Measurements from ENCODE around the gene CENATAC. TPM values are rescaled to one million over a fixed set of nuclear protein-coding genes. Genes with fewer than 3 reads are reported as not detected.

Gene CENATAC
- total and polyA plus RNA-seq, 2 donors (not counting 1 experiment from before 2014, with no cell fraction given) = 10.1 to 21.5 TPM

- H3K9me3 ChIP-seq (ENCODE audit: control insufficient read depth, insufficient read depth, low read depth, low read length) = no peaks in the 10 kb centered on the region
- peaks cover 63% of the 10 kb centered on the region for H3K79me2 ChIP-seq (ENCODE audit: control insufficient read depth, insufficient read depth, low read length)
- no peak for TF ChIP-seq EZH2 (IDR thresholded peaks at IDR 0.05; ENCODE audit: low read length, missing control alignments)
- no peak for TF ChIP-seq CTCF (conservative IDR thresholded peaks at IDR 0.05 in 1 of 2, IDR thresholded peaks at IDR 0.05 in 1 of 2; ENCODE audit: low read depth in 1 of 2, low read length in 2 of 2)
- peaks cover 11% of the 10 kb centered on the region for H3K36me3 ChIP-seq (ENCODE audit: control insufficient read depth, insufficient read depth, low read length)
- DNase-seq (ENCODE audit: low read depth in 2 of 2) = peak; percentile 96
- peak within 1 kb of the TSS; percentile 51 to 98 (median 94) for H3K4me3 ChIP-seq (replicated peaks in 1 of 4; ENCODE audit: control extremely low read depth in 1 of 4, insufficient read depth in 1 of 4, low read depth in 3 of 4, low read length in 4 of 4)
- peak within 1 kb of the TSS; percentile 84 for H3K27ac ChIP-seq (ENCODE audit: insufficient read depth, low read length)
- H3K4me1 ChIP-seq (ENCODE audit: control insufficient read depth, extremely low read depth, insufficient read depth, low read length) = peaks cover 4% of the 10 kb centered on the region
- no peaks in the 10 kb centered on the region for H3K27me3 ChIP-seq (ENCODE audit: control insufficient read depth, insufficient read depth, low read length)
- peak within 1 kb of the TSS; percentile 98 for H2AFZ ChIP-seq (ENCODE audit: low read length)
- H4K20me1 ChIP-seq (ENCODE audit: control insufficient read depth, extremely low read depth, insufficient read depth, low read length) = no peaks in the 10 kb centered on the region
- peak within 1 kb of the TSS; percentile 94 for H3K4me2 ChIP-seq (ENCODE audit: extremely low read depth, insufficient read depth, low read length)
- peak within 1 kb of the TSS; percentile 84 for H3K9ac ChIP-seq (ENCODE audit: insufficient read depth, low read length)
Measured at GRCh38 chr11:119018074-119018938, 20.4 kb downstream of the CENATAC start, which contains the start of the genes RPS25 and TRAPPC4. Gene RPS25, minus strand, starts transcription at chr11:119018343. Its CDS starts 59 bp downstream, at chr11:119018284. Gene TRAPPC4, plus strand, starts transcription at chr11:119018766. Its CDS starts 30 bp downstream, at chr11:119018796.

GRCh38 chr11:119019996-119020395, 22.1 kb downstream of the CENATAC start:
- peak overlapping the region; percentile 51 to 98 (median 94) for H3K4me3 ChIP-seq (replicated peaks in 1 of 4; ENCODE audit: control extremely low read depth in 1 of 4, insufficient read depth in 1 of 4, low read depth in 3 of 4, low read length in 4 of 4)
- no peak overlapping the region for H2AFZ ChIP-seq (ENCODE audit: low read length)
- H3K27me3 ChIP-seq (ENCODE audit: control insufficient read depth, insufficient read depth, low read length) = no peaks in the 10 kb centered on the region
- H3K4me2 ChIP-seq (ENCODE audit: extremely low read depth, insufficient read depth, low read length) = peak overlapping the region; percentile 94
- no peak for DNase-seq (ENCODE audit: low read depth in 2 of 2)
- H4K20me1 ChIP-seq (ENCODE audit: control insufficient read depth, extremely low read depth, insufficient read depth, low read length) = no peaks in the 10 kb centered on the region
- peaks cover 62% of the 10 kb centered on the region for H3K79me2 ChIP-seq (ENCODE audit: control insufficient read depth, insufficient read depth, low read length)
- peaks cover 4% of the 10 kb centered on the region for H3K4me1 ChIP-seq (ENCODE audit: control insufficient read depth, extremely low read depth, insufficient read depth, low read length)
- H3K27ac ChIP-seq (ENCODE audit: insufficient read depth, low read length) = no peak overlapping the region
- no peaks in the 10 kb centered on the region for H3K9me3 ChIP-seq (ENCODE audit: control insufficient read depth, insufficient read depth, low read depth, low read length)
- TF ChIP-seq EZH2 (IDR thresholded peaks at IDR 0.05; ENCODE audit: low read length, missing control alignments) = no peak
- TF ChIP-seq CTCF (conservative IDR thresholded peaks at IDR 0.05 in 1 of 2, IDR thresholded peaks at IDR 0.05 in 1 of 2; ENCODE audit: low read depth in 1 of 2, low read length in 2 of 2) = no peak
- H3K36me3 ChIP-seq (ENCODE audit: control insufficient read depth, insufficient read depth, low read length) = peaks cover 12% of the 10 kb centered on the region
- H3K9ac ChIP-seq (ENCODE audit: insufficient read depth, low read length) = peak overlapping the region; percentile 26

DNA sequence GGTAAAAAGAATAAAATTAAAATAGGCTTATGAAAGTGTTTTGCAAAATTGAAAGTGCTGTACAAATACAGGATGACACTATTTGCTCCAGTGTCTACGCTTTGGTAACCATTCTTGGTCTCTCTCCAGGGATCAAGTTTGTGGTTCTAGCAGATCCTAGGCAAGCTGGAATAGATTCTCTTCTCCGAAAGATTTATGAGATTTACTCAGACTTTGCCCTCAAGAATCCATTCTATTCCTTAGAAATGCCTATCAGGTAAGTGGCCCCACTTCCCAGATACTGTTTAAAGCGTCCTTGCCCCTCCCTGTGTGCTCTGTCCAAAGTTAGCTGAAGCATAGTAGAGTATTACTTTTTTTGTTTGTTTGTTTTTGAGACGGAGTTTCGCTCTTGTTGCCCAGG, 23.7 kb downstream of the CENATAC start:
- Histone ChIP-seq H3K9ac (ENCODE audit: insufficient read depth, low read length) (no peak overlapping the region), H2AFZ (ENCODE audit: low read length) (no peak overlapping the region), H3K27ac (ENCODE audit: insufficient read depth, low read length) (no peak overlapping the region), H3K9me3 (ENCODE audit: control insufficient read depth, insufficient read depth, low read depth, low read length) (no peaks in the 10 kb centered on the region), H3K4me1 (ENCODE audit: control insufficient read depth, extremely low read depth, insufficient read depth, low read length) (peaks cover 4% of the 10 kb centered on the region), H4K20me1 (ENCODE audit: control insufficient read depth, extremely low read depth, insufficient read depth, low read length) (no peaks in the 10 kb centered on the region), H3K4me2 (ENCODE audit: extremely low read depth, insufficient read depth, low read length) (no peak overlapping the region), H3K27me3 (ENCODE audit: control insufficient read depth, insufficient read depth, low read length) (no peaks in the 10 kb centered on the region), H3K4me3 (replicated peaks in 1 of 4; ENCODE audit: control extremely low read depth in 1 of 4, insufficient read depth in 1 of 4, low read depth in 3 of 4, low read length in 4 of 4) (no peak overlapping the region), H3K79me2 (ENCODE audit: control insufficient read depth, insufficient read depth, low read length) (peaks cover 46% of the 10 kb centered on the region), H3K36me3 (ENCODE audit: control insufficient read depth, insufficient read depth, low read length) (peaks cover 16% of the 10 kb centered on the region)
- TF ChIP-seq EZH2 (IDR thresholded peaks at IDR 0.05; ENCODE audit: low read length, missing control alignments) (no peak), CTCF (conservative IDR thresholded peaks at IDR 0.05 in 1 of 2, IDR thresholded peaks at IDR 0.05 in 1 of 2; ENCODE audit: low read depth in 1 of 2, low read length in 2 of 2) (no peak)
- no peak for DNase-seq (ENCODE audit: low read depth in 2 of 2)
